ENCODE results near the gene UVRAG.

Gene UVRAG

DNA sequence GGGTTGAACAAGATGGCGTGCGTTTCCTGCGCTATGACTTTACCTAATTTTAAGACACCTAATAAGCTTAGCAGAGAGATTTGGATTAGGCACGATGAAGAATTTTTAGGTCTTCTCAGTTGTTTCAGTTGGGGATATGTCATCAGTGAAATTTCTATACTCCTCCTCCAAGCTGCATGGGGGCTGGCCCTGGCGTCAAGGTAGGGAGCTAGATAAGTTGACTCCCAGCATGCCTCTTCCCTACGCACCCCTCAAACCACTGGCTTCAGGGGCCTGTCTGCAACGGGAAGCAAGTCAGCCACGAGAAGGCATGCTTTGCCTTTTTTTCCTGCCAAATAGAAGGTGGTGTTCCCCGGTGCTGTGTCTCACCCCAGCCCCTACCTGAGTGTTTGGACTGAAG is 33.2 kb upstream of the UVRAG start:
- Histone ChIP-seq H3K79me2 (ENCODE audit: control insufficient read depth, insufficient read depth, low read length) (no peaks in the 10 kb centered on the region), H3K9ac (ENCODE audit: low read length) (no peak overlapping the region), H3K27me3 (ENCODE audit: insufficient read depth, low read length, poor library complexity) (no peaks in the 10 kb centered on the region), H2BK120ac (ENCODE audit: low read depth, low read length) (no peak overlapping the region), H3K18ac (ENCODE audit: low read length) (no peak overlapping the region), H2AK5ac (ENCODE audit: low read length) (no peak overlapping the region), H3K4me2 (ENCODE audit: low read length) (no peak overlapping the region), H4K8ac (ENCODE audit: low read depth, low read length) (no peak overlapping the region), H4K5ac (ENCODE audit: low read length) (no peak overlapping the region), H3K4me1 (ENCODE audit: control insufficient read depth, low read depth, low read length) (no peaks in the 10 kb centered on the region), H3K27ac (ENCODE audit: low read depth, low read length) (no peak overlapping the region), H3K36me3 (ENCODE audit: control insufficient read depth, insufficient read depth, low read length) (no peaks in the 10 kb centered on the region), H3K79me1 (ENCODE audit: low read length) (no peaks in the 10 kb centered on the region), H2BK5ac (ENCODE audit: low read length) (no peak overlapping the region), H3K4ac (ENCODE audit: low read depth, low read length) (no peak overlapping the region), H2BK15ac (replicated peaks; ENCODE audit: low read depth) (no peak overlapping the region), H3K56ac (ENCODE audit: low read length) (no peak overlapping the region), H3K23ac (ENCODE audit: low read length) (no peak overlapping the region), H3K4me3 (ENCODE audit: low read length) (no peak overlapping the region)
- no CpG with 5 or more reads among the region's 9 CpGs for WGBS (ENCODE audit: extremely low coverage, insufficient coverage, low lambda C conversion rate)
- no peak for DNase-seq

- H3K27ac ChIP-seq (ENCODE audit: low read depth, low read length): no peak overlapping the region
- DNase-seq: no peak
- H2BK120ac ChIP-seq (ENCODE audit: low read depth, low read length): no peak overlapping the region
- H3K79me1 ChIP-seq (ENCODE audit: low read length): no peaks in the 10 kb centered on the region
- no peak overlapping the region for H3K4me2 ChIP-seq (ENCODE audit: low read length)
- no peak overlapping the region for H3K4me3 ChIP-seq (ENCODE audit: low read length)
- no peak overlapping the region for H4K8ac ChIP-seq (ENCODE audit: low read depth, low read length)
- no CpG with 5 or more reads among the region's 4 CpGs for WGBS (ENCODE audit: extremely low coverage, insufficient coverage, low lambda C conversion rate)
- H3K36me3 ChIP-seq (ENCODE audit: control insufficient read depth, insufficient read depth, low read length): no peaks in the 10 kb centered on the region
- no peaks in the 10 kb centered on the region for H3K27me3 ChIP-seq (ENCODE audit: insufficient read depth, low read length, poor library complexity)
- H3K23ac ChIP-seq (ENCODE audit: low read length): no peak overlapping the region
- H3K9ac ChIP-seq (ENCODE audit: low read length): no peak overlapping the region
- no peak overlapping the region for H3K4ac ChIP-seq (ENCODE audit: low read depth, low read length)
- no peak overlapping the region for H3K56ac ChIP-seq (ENCODE audit: low read length)
- H3K79me2 ChIP-seq (ENCODE audit: control insufficient read depth, insufficient read depth, low read length): no peaks in the 10 kb centered on the region
- no peak overlapping the region for H2BK15ac ChIP-seq (replicated peaks; ENCODE audit: low read depth)
- H3K4me1 ChIP-seq (ENCODE audit: control insufficient read depth, low read depth, low read length): no peaks in the 10 kb centered on the region
- H2BK5ac ChIP-seq (ENCODE audit: low read length): no peak overlapping the region
- no peak overlapping the region for H3K18ac ChIP-seq (ENCODE audit: low read length)
- H4K5ac ChIP-seq (ENCODE audit: low read length): no peak overlapping the region
- no peak overlapping the region for H2AK5ac ChIP-seq (ENCODE audit: low read length)
Observed at GRCh38 chr11:75782540-75783263, 32.3 kb upstream of the UVRAG start.

GRCh38 chr11:75783416-75784084 is 31.5 kb upstream of the UVRAG start:
- Histone ChIP-seq H4K8ac (ENCODE audit: low read depth, low read length) (no peak overlapping the region), H2BK15ac (replicated peaks; ENCODE audit: low read depth) (no peak overlapping the region), H2BK5ac (ENCODE audit: low read length) (no peak overlapping the region), H3K79me1 (ENCODE audit: low read length) (no peaks in the 10 kb centered on the region), H2AK5ac (ENCODE audit: low read length) (no peak overlapping the region), H3K36me3 (ENCODE audit: control insufficient read depth, insufficient read depth, low read length) (no peaks in the 10 kb centered on the region), H4K5ac (ENCODE audit: low read length) (no peak overlapping the region), H3K18ac (ENCODE audit: low read length) (no peak overlapping the region), H3K9ac (ENCODE audit: low read length) (no peak overlapping the region), H3K4me1 (ENCODE audit: control insufficient read depth, low read depth, low read length) (no peaks in the 10 kb centered on the region), H3K4ac (ENCODE audit: low read depth, low read length) (no peak overlapping the region), H3K23ac (ENCODE audit: low read length) (no peak overlapping the region), H3K27ac (ENCODE audit: low read depth, low read length) (no peak overlapping the region), H3K4me2 (ENCODE audit: low read length) (no peak overlapping the region), H3K27me3 (ENCODE audit: insufficient read depth, low read length, poor library complexity) (no peaks in the 10 kb centered on the region), H3K79me2 (ENCODE audit: control insufficient read depth, insufficient read depth, low read length) (no peaks in the 10 kb centered on the region), H3K56ac (ENCODE audit: low read length) (no peak overlapping the region), H2BK120ac (ENCODE audit: low read depth, low read length) (no peak overlapping the region), H3K4me3 (ENCODE audit: low read length) (no peak overlapping the region)
- DNase-seq: no peak
- no CpG with 5 or more reads among the region's 4 CpGs for WGBS (ENCODE audit: extremely low coverage, insufficient coverage, low lambda C conversion rate)

- Histone ChIP-seq H3K79me1 (ENCODE audit: low read length) (no peaks in the 10 kb centered on the region), H3K79me2 (ENCODE audit: control insufficient read depth, insufficient read depth, low read length) (no peaks in the 10 kb centered on the region), H3K18ac (ENCODE audit: low read length) (no peak overlapping the region), H3K4me3 (ENCODE audit: low read length) (no peak overlapping the region), H3K27ac (ENCODE audit: low read depth, low read length) (no peak overlapping the region), H3K23ac (ENCODE audit: low read length) (no peak overlapping the region), H2BK5ac (ENCODE audit: low read length) (no peak overlapping the region), H2AK5ac (ENCODE audit: low read length) (no peak overlapping the region), H3K4me1 (ENCODE audit: control insufficient read depth, low read depth, low read length) (no peaks in the 10 kb centered on the region), H2BK120ac (ENCODE audit: low read depth, low read length) (no peak overlapping the region), H3K9ac (ENCODE audit: low read length) (no peak overlapping the region), H2BK15ac (replicated peaks; ENCODE audit: low read depth) (no peak overlapping the region), H4K8ac (ENCODE audit: low read depth, low read length) (no peak overlapping the region), H3K36me3 (ENCODE audit: control insufficient read depth, insufficient read depth, low read length) (no peaks in the 10 kb centered on the region), H3K4me2 (ENCODE audit: low read length) (no peak overlapping the region), H3K27me3 (ENCODE audit: insufficient read depth, low read length, poor library complexity) (no peaks in the 10 kb centered on the region), H4K5ac (ENCODE audit: low read length) (no peak overlapping the region), H3K4ac (ENCODE audit: low read depth, low read length) (no peak overlapping the region), H3K56ac (ENCODE audit: low read length) (no peak overlapping the region)
- WGBS (ENCODE audit: extremely low coverage, insufficient coverage, low lambda C conversion rate): no CpG with 5 or more reads among the region's 2 CpGs
- no peak for DNase-seq
Observed at GRCh38 chr11:75784085-75784478, 30.9 kb upstream of the UVRAG start.

GRCh38 chr11:75784506-75784905 is 30.5 kb upstream of the UVRAG start:
- Histone ChIP-seq H2BK5ac (ENCODE audit: low read length) (no peak overlapping the region), H2BK15ac (replicated peaks; ENCODE audit: low read depth) (no peak overlapping the region), H2BK120ac (ENCODE audit: low read depth, low read length) (no peak overlapping the region), H3K4me2 (ENCODE audit: low read length) (no peak overlapping the region), H3K4me1 (ENCODE audit: control insufficient read depth, low read depth, low read length) (no peaks in the 10 kb centered on the region), H3K4ac (ENCODE audit: low read depth, low read length) (no peak overlapping the region), H2AK5ac (ENCODE audit: low read length) (no peak overlapping the region), H3K9ac (ENCODE audit: low read length) (no peak overlapping the region), H4K5ac (ENCODE audit: low read length) (no peak overlapping the region), H3K79me1 (ENCODE audit: low read length) (no peaks in the 10 kb centered on the region), H3K4me3 (ENCODE audit: low read length) (no peak overlapping the region), H3K23ac (ENCODE audit: low read length) (no peak overlapping the region), H3K36me3 (ENCODE audit: control insufficient read depth, insufficient read depth, low read length) (no peaks in the 10 kb centered on the region), H4K8ac (ENCODE audit: low read depth, low read length) (no peak overlapping the region), H3K27ac (ENCODE audit: low read depth, low read length) (no peak overlapping the region), H3K79me2 (ENCODE audit: control insufficient read depth, insufficient read depth, low read length) (no peaks in the 10 kb centered on the region), H3K27me3 (ENCODE audit: insufficient read depth, low read length, poor library complexity) (no peaks in the 10 kb centered on the region), H3K56ac (ENCODE audit: low read length) (no peak overlapping the region), H3K18ac (ENCODE audit: low read length) (no peak overlapping the region)
- no peak for DNase-seq
- whole genome bisulfite sequencing (ENCODE audit: extremely low coverage, insufficient coverage, low lambda C conversion rate): no CpG with 5 or more reads among the region's 1 CpG
